HEK293 (cell line): ENCODE data around the gene CACHD1.

ENCODE experiments used
- CTCF ChIA-PET: fragments of 350-600 bp; formaldehyde crosslinking; extraction: SDS; loops from one replicate; lab custom pipeline; 2021; ENCODE audit warnings: antibody characterized with exemption; lab: Yijun Ruan, JAX
- POLR2A ChIA-PET: fragments of 300-600 bp; formaldehyde crosslinking; extraction: SDS; loops from one replicate; lab custom pipeline; 2020; ENCODE audit warnings: antibody characterized with exemption, inconsistent platforms; lab: Yijun Ruan, JAX
- H3K27ac ChIP-seq: fragments of 200-500 bp; sonication (Bioruptor generic); 2 replicates; pipeline ENCODE4 v1.5.1; 2014; ENCODE audit warnings: low read depth, low read length, control low read depth, inconsistent platforms; ENCODE audit errors: extremely low read depth
- H3K36me3 ChIP-seq, 2 experiments: fragments of 200-500 bp in 1 of 2; sonication (Bioruptor generic) in 1 of 2; 1 replicate in 1 of 2; 2 replicates in 1 of 2; pipeline ENCODE4 v1.5.1; 2014 to 2017; ENCODE audit warnings: inconsistent platforms in 2 of 2, low read length in 2 of 2; ENCODE audit not compliant: control insufficient read depth in 2 of 2, insufficient read depth in 1 of 2
- H3K4me1 ChIP-seq: fragments of 200-500 bp; sonication (Bioruptor generic); 2 replicates; pipeline ENCODE4 v1.5.1; 2014; ENCODE audit warnings: mild to moderate bottlenecking, low read length, inconsistent platforms; ENCODE audit not compliant: control insufficient read depth, insufficient read depth
- H3K4me3 ChIP-seq: 2 replicates; pipeline ENCODE4 v1.5.1; 2011; ENCODE audit warnings: low read depth, mild to moderate bottlenecking, control low read depth, low read length, moderate library complexity
- H3K9me3 ChIP-seq: fragments of 200-500 bp; sonication (Bioruptor generic); 2 replicates; pipeline ENCODE4 v1.5.1; 2014; ENCODE audit warnings: low read depth, low read length, inconsistent platforms; ENCODE audit not compliant: control insufficient read depth, insufficient read depth
- AEBP2 ChIP-seq: fragments of 450-650 bp; formaldehyde crosslinking; IDR thresholded peaks from 2 replicates; pipeline ENCODE4 v1.5.1; 2016; ENCODE audit warnings: missing biosample characterization, missing genetic modification characterization, borderline replicate concordance
- ATF2 ChIP-seq: fragments of 450-650 bp; formaldehyde crosslinking; IDR thresholded peaks from 2 replicates; pipeline ENCODE4 v1.5.1; 2016; ENCODE audit warnings: missing biosample characterization, missing genetic modification characterization, low read depth
- BCL11B ChIP-seq: fragments of 450-650 bp; formaldehyde crosslinking; IDR thresholded peaks from 2 replicates; pipeline ENCODE4 v1.5.1; 2016; ENCODE audit warnings: low read depth, missing biosample characterization, missing genetic modification characterization
- GLIS1 ChIP-seq: fragments of 450-650 bp; formaldehyde crosslinking; IDR thresholded peaks from 2 replicates; pipeline ENCODE4 v1.5.1; 2016; ENCODE audit warnings: missing biosample characterization, missing genetic modification characterization
- KLF8 ChIP-seq: fragments of 450-650 bp; formaldehyde crosslinking; IDR thresholded peaks from 2 replicates; pipeline ENCODE4 v1.5.1; 2016; ENCODE audit warnings: missing biosample characterization, missing genetic modification characterization
- MEIS1 ChIP-seq: sonication (generic); formaldehyde crosslinking; IDR thresholded peaks from 2 replicates; pipeline ENCODE4 v1.8.1; 2022; ENCODE audit warnings: missing genetic modification reagents, mild to moderate bottlenecking, borderline replicate concordance
- OSR2 ChIP-seq: fragments of 450-650 bp; formaldehyde crosslinking; IDR thresholded peaks from 2 replicates; pipeline ENCODE4 v1.5.1; 2016; ENCODE audit warnings: missing biosample characterization, missing genetic modification characterization
- PRDM6 ChIP-seq: fragments of 450-650 bp; formaldehyde crosslinking; IDR thresholded peaks from 2 replicates; pipeline ENCODE4 v1.5.1; 2017; ENCODE audit warnings: missing biosample characterization, missing genetic modification characterization
- SP3 ChIP-seq: fragments of 450-650 bp; formaldehyde crosslinking; IDR thresholded peaks from 2 replicates; pipeline ENCODE4 v1.5.1; 2016; ENCODE audit warnings: missing biosample characterization, missing genetic modification characterization
- ZBTB44 ChIP-seq: fragments of 450-650 bp; IDR thresholded peaks from 2 replicates; pipeline ENCODE4 v1.5.1; 2018; ENCODE audit warnings: missing biosample characterization, mild to moderate bottlenecking, missing genetic modification characterization
- ZBTB6 ChIP-seq: fragments of 450-650 bp; formaldehyde crosslinking; IDR thresholded peaks from 2 replicates; pipeline ENCODE4 v1.5.1; 2017; ENCODE audit warnings: missing biosample characterization, missing genetic modification characterization
- ZFP3 ChIP-seq: fragments of 450-650 bp; formaldehyde crosslinking; IDR thresholded peaks from 2 replicates; pipeline ENCODE4 v1.5.1; 2016; ENCODE audit warnings: low read depth, missing biosample characterization, missing genetic modification characterization
- ZNF10 ChIP-seq: fragments of 450-650 bp; formaldehyde crosslinking; IDR thresholded peaks from 2 replicates; pipeline ENCODE4 v1.5.1; 2017; ENCODE audit warnings: missing biosample characterization, missing genetic modification characterization
- ZNF157 ChIP-seq: fragments of 450-650 bp; formaldehyde crosslinking; IDR thresholded peaks from 2 replicates; pipeline ENCODE4 v1.5.1; 2016; ENCODE audit warnings: missing biosample characterization, missing genetic modification characterization
- ZNF24 ChIP-seq: fragments of 450-650 bp; formaldehyde crosslinking; IDR thresholded peaks from 2 replicates; pipeline ENCODE4 v1.5.1; 2016; ENCODE audit warnings: missing biosample characterization, missing genetic modification characterization
- ZNF248 ChIP-seq: fragments of 450-650 bp; formaldehyde crosslinking; IDR thresholded peaks from 2 replicates; pipeline ENCODE4 v1.5.1; 2017; ENCODE audit warnings: missing biosample characterization, missing genetic modification characterization
- ZNF488 ChIP-seq: fragments of 450-650 bp; formaldehyde crosslinking; IDR thresholded peaks from 2 replicates; pipeline ENCODE4 v1.5.1; 2016; ENCODE audit warnings: missing biosample characterization, missing genetic modification characterization
- ZNF501 ChIP-seq: fragments of 450-650 bp; formaldehyde crosslinking; IDR thresholded peaks from 2 replicates; pipeline ENCODE4 v1.5.1; 2016; ENCODE audit warnings: missing biosample characterization, missing genetic modification characterization
- ZNF629 ChIP-seq: fragments of 450-650 bp; formaldehyde crosslinking; IDR thresholded peaks from 2 replicates; pipeline ENCODE4 v1.5.1; 2017; ENCODE audit warnings: missing biosample characterization, missing genetic modification characterization
- ZNF747 ChIP-seq: fragments of 450-650 bp; formaldehyde crosslinking; IDR thresholded peaks from 2 replicates; pipeline ENCODE4 v1.5.1; 2016; ENCODE audit warnings: missing biosample characterization, missing genetic modification characterization
- ZNF76 ChIP-seq: fragments of 450-650 bp; formaldehyde crosslinking; IDR thresholded peaks from 2 replicates; pipeline ENCODE4; 2016; ENCODE audit warnings: low read depth, missing biosample characterization, missing genetic modification characterization, borderline replicate concordance
- ZNF843 ChIP-seq: fragments of 450-650 bp; formaldehyde crosslinking; IDR thresholded peaks from 2 replicates; pipeline ENCODE4 v1.5.1; 2016; ENCODE audit warnings: missing biosample characterization, missing genetic modification characterization
- ZSCAN4 ChIP-seq: fragments of 450-650 bp; formaldehyde crosslinking; IDR thresholded peaks from 2 replicates; pipeline ENCODE4 v1.5.1; 2017; ENCODE audit warnings: missing biosample characterization, missing genetic modification characterization
- ZXDB ChIP-seq: fragments of 450-650 bp; formaldehyde crosslinking; IDR thresholded peaks from 2 replicates; pipeline ENCODE4 v1.5.1; 2016; ENCODE audit warnings: missing biosample characterization, missing genetic modification characterization

CACHD1 gene

GRCh38 chr1:64532646-64533045 lies 62.7 kb downstream of the CACHD1 start:
- TF ChIP-seq OSR2 (tag by site-specific recombination) (peak; percentile 94), ZSCAN4 (tag by site-specific recombination) (no peak)
- Histone ChIP-seq H3K4me3 (no peak overlapping the region), H3K27ac (no peak overlapping the region), H3K4me1 (peaks cover 16% of the 10 kb centered on the region), H3K9me3 (no peaks in the 10 kb centered on the region), H3K36me3 (no peaks in the 10 kb centered on the region)
- CTCF ChIA-PET = no interaction called here
- POLR2A ChIA-PET = no interaction called here

GRCh38 chr1:64535938-64536835 lies 66.3 kb downstream of the CACHD1 start:
- POLR2A ChIA-PET = no interaction called here
- CTCF ChIA-PET = interaction anchor here (0.7 kb wide), 1 partner anchor 267 kb away, joined by 3 read pairs; no protein-coding TSS in a partner anchor
- no peak overlapping the region for H3K4me3 ChIP-seq
- TF ChIP-seq ZNF843 (tag by site-specific recombination) (peak; percentile 63; the same call in 1 of the 2 replicates), ZNF157 (no peak), ZNF248 (tag by site-specific recombination) (no peak), ZNF76 (tag by site-specific recombination) (no peak), ATF2 (tag by site-specific recombination) (no peak), SP3 (tag by site-specific recombination) (no peak), ZNF488 (tag by site-specific recombination) (no peak), MEIS1 (CRISPR knock-in tag) (no peak), ZFP3 (tag by site-specific recombination) (no peak), ZNF747 (no peak), AEBP2 (no peak), ZBTB6 (tag by site-specific recombination) (peak; percentile 71; the same call in 1 of the 2 replicates), PRDM6 (peak; percentile 90), ZNF501 (tag by site-specific recombination) (0 out of 2 replicates have a peak, but pooled peaks have one; percentile 45), GLIS1 (tag by site-specific recombination) (no peak; the same call in 1 of the 2 replicates), ZBTB44 (tag by site-specific recombination) (peak; percentile 48), KLF8 (0 out of 2 replicates have a peak, but pooled peaks have one; percentile 49), ZNF24 (tag by site-specific recombination) (0 out of 2 replicates have a peak, but pooled peaks have one; percentile 24), ZNF10 (no peak), BCL11B (tag by site-specific recombination) (no peak), ZNF629 (tag by site-specific recombination) (peak; percentile 22; the same call in 1 of the 2 replicates), ZXDB (0 out of 2 replicates have a peak, but pooled peaks have one; percentile 45)

More at GRCh38 chr1:64535938-64536835, 66.3 kb downstream of the CACHD1 start:
- Histone ChIP-seq H3K9me3 (no peaks in the 10 kb centered on the region), H3K4me1 (peaks cover 48% of the 10 kb centered on the region), H3K36me3 (no peaks in the 10 kb centered on the region), H3K27ac (no peak overlapping the region)
